HG03460 (cell line): Measurements from ENCODE around the gene PCGF5.
"Not testable (repeated sequence)": the region's sequence is repeated elsewhere in the genome, so short reads cannot be mapped to it uniquely, and the experiment has no call there.

Experiments
- ATAC-seq: cut with Tn5 transposase; IDR thresholded peaks from one replicate; pipeline ENCODE4 v1.9.1; 2021; ENCODE audit not compliant: unreplicated experiment

The PCGF5 gene

GRCh38 chr10:91220194-91220953, at the start of gene PCGF5:
Gene PCGF5, plus strand, starts transcription at chr10:91220663. Its CDS starts 2,209 bp downstream, at chr10:91222872.
- ATAC-seq, result peak; percentile 91

- no peak for ATAC-seq
These were observed 49.0 kb upstream of the PCGF5 start for GRCh38 chr10:91171485-91171884.

GRCh38 chr10:91172348-91172747, 48.1 kb upstream of the PCGF5 start:
- ATAC-seq, result no peak

GRCh38 chr10:91185239-91185875, 35.1 kb upstream of the PCGF5 start:
- ATAC-seq, result no peak

GRCh38 chr10:91187156-91187555, 33.3 kb upstream of the PCGF5 start:
- no peak for ATAC-seq

- not testable (repeated sequence) for ATAC-seq
These were observed 32.5 kb upstream of the PCGF5 start for GRCh38 chr10:91188010-91188409.

GRCh38 chr10:91188889-91189288, 31.6 kb upstream of the PCGF5 start:
- no peak for ATAC-seq

GRCh38 chr10:91190388-91190870, 30.0 kb upstream of the PCGF5 start:
- ATAC-seq, result no peak

- peak; percentile 49 for ATAC-seq
These were observed 29.4 kb upstream of the PCGF5 start for GRCh38 chr10:91190876-91191583.

- no peak for ATAC-seq
These were observed 28.9 kb upstream of the PCGF5 start for GRCh38 chr10:91191584-91191919.

- no peak for ATAC-seq
These were observed 25.8 kb upstream of the PCGF5 start for GRCh38 chr10:91194497-91195179.

GRCh38 chr10:91196268-91197048, 24.0 kb upstream of the PCGF5 start:
- no peak for ATAC-seq

GRCh38 chr10:91197127-91197526, 23.3 kb upstream of the PCGF5 start:
- ATAC-seq, result no peak

- ATAC-seq, result peak; percentile 80
These were observed 21.7 kb upstream of the PCGF5 start for GRCh38 chr10:91198781-91199180.

- no peak for ATAC-seq
These were observed 19.9 kb upstream of the PCGF5 start for GRCh38 chr10:91200314-91201212.

GRCh38 chr10:91201213-91201996, 19.1 kb upstream of the PCGF5 start:
- ATAC-seq, result peak; percentile 35

GRCh38 chr10:91206427-91206826, 14.0 kb upstream of the PCGF5 start:
- ATAC-seq, result peak; percentile 45

- peak; percentile 11 for ATAC-seq
These were observed 13.5 kb upstream of the PCGF5 start for GRCh38 chr10:91206837-91207474.
